Endodermal cell (in vitro differentiated cells): Measurements from ENCODE around the gene PTMA. TPM values are rescaled to one million over a fixed set of nuclear protein-coding genes. Genes with fewer than 3 reads are reported as not detected.

Experiments
- DNase-seq: peaks from one replicate; pipeline ENCODE4 v3.0.0-alpha.2; 2017
- H3K27ac ChIP-seq: 2 replicates; pipeline ENCODE4 v1.5.1; 2013; ENCODE audit warnings: mild to moderate bottlenecking, low read depth, low read length, moderate library complexity
- H3K27me3 ChIP-seq: 2 replicates; pipeline ENCODE4 v1.6.1; 2013; ENCODE audit warnings: mild to moderate bottlenecking, low read length, moderate library complexity; ENCODE audit not compliant: insufficient read depth, control insufficient read depth, poor library complexity, severe bottlenecking
- H3K36me3 ChIP-seq: 2 replicates; pipeline ENCODE4 v1.7.0; 2013; ENCODE audit warnings: mild to moderate bottlenecking, low read length, moderate library complexity; ENCODE audit not compliant: control insufficient read depth, insufficient read depth
- H3K4me1 ChIP-seq: one replicate; pipeline ENCODE4 v1.7.0; 2013; ENCODE audit warnings: low read length; ENCODE audit not compliant: control insufficient read depth, insufficient read depth
- H3K4me3 ChIP-seq: 2 replicates; pipeline ENCODE4 v1.5.1; 2013; ENCODE audit warnings: mild to moderate bottlenecking, low read length, moderate library complexity
- H3K9ac ChIP-seq: 2 replicates; pipeline ENCODE4 v1.6.1; 2013; ENCODE audit warnings: mild to moderate bottlenecking, low read length, moderate library complexity; ENCODE audit not compliant: poor library complexity, severe bottlenecking; ENCODE audit errors: extremely low read depth
- H3K9me3 ChIP-seq: 2 replicates; pipeline ENCODE4 v1.6.1; 2013; ENCODE audit warnings: mild to moderate bottlenecking, low read length, moderate library complexity; ENCODE audit not compliant: control insufficient read depth
- H3K27ac Mint-ChIP-seq: 2 replicates; pipeline ENCODE4 v1.8.0; 2020; ENCODE audit warnings: mixed read lengths
- H3K27me3 Mint-ChIP-seq: 2 replicates; pipeline ENCODE4 v1.8.0; 2021; ENCODE audit warnings: mild to moderate bottlenecking, mixed read lengths; ENCODE audit not compliant: insufficient read depth
- H3K36me3 Mint-ChIP-seq: 2 replicates; pipeline ENCODE4 v1.8.0; 2020; ENCODE audit warnings: low read depth, mixed read lengths
- H3K4me1 Mint-ChIP-seq: 2 replicates; pipeline ENCODE4 v1.8.0; 2020; ENCODE audit warnings: mixed read lengths
- H3K4me3 Mint-ChIP-seq: 2 replicates; pipeline ENCODE4 v1.8.0; 2020; ENCODE audit warnings: mild to moderate bottlenecking, moderate library complexity, mixed read lengths
- H3K9me3 Mint-ChIP-seq: 2 replicates; pipeline ENCODE4 v1.8.0; 2020; ENCODE audit warnings: mild to moderate bottlenecking, mixed read lengths
- CTCF ChIP-seq: fragments of 200-600 bp; sonication (generic); conservative IDR thresholded peaks from 2 replicates; pipeline ENCODE4 v1.5.0; 2021; ENCODE audit warnings: antibody characterized with exemption, mild to moderate bottlenecking
- WGBS, 2 experiments: methylation state at CpG; one replicate each; pipeline versions ENCODE4 v1.1.5 to v1.1.7; 2013; ENCODE audit warnings: missing lambda C conversion rate in 2 of 2, mixed read lengths in 1 of 2; ENCODE audit not compliant: insufficient coverage in 1 of 2, insufficient read length in 1 of 2; 5-methylcytosine and 5-hydroxymethylcytosine counted together
- total RNA-seq, 2 donors: library from RNA; stranded (reverse); fragmentation: NEBNext Ultra II Directional in 1 of 2; extraction: Animal tissue kit (Norgen Biotek cat#: 25700) in 1 of 2; gene quantifications; 2 replicates in 1 of 2; 3 replicates in 1 of 2; pipeline ENCODE4 v1.2.1, GENCODE V29; 2021

Gene PTMA
- total RNA-seq, 2 donors from 2014 or later, result 1,233 to 1,450 TPM

GRCh38 chr2:231666171-231667095 is 41.9 kb upstream of the PTMA start:
- 14 to 15% methylated on average over 7 to 32 of the region's 32 CpGs for WGBS, 2 experiments

GRCh38 chr2:231667096-231667427 is 41.3 kb upstream of the PTMA start:
- Histone ChIP-seq H3K4me3 (peak overlapping the region; percentile 73), H3K4me1 (peaks cover 3% of the 10 kb centered on the region), H3K9ac (peak overlapping the region; percentile 80), H3K9me3 (no peaks in the 10 kb centered on the region), H3K36me3 (no peaks in the 10 kb centered on the region), H3K27ac (peak overlapping the region; percentile 87), H3K27me3 (no peaks in the 10 kb centered on the region)
- Mint-ChIP-seq H3K4me1 (peaks cover 15% of the 10 kb centered on the region), H3K4me3 (peak overlapping the region; percentile 59), H3K36me3 (no peaks in the 10 kb centered on the region), H3K9me3 (peaks cover 5% of the 10 kb centered on the region), H3K27ac (peak overlapping the region; percentile 98), H3K27me3 (peaks cover 1% of the 10 kb centered on the region)
- TF ChIP-seq CTCF, result no peak
- no peak for DNase-seq
- 58 to 64% methylated on average over 10 to 11 of the region's 11 CpGs for WGBS, 2 experiments

More at GRCh38 chr2:231666171-231667095, 41.9 kb upstream of the PTMA start:
- peak overlapping the region; percentile 59 for H3K4me3 Mint-ChIP-seq
- Histone ChIP-seq H3K27me3 (no peaks in the 10 kb centered on the region), H3K9ac (peak overlapping the region; percentile 80), H3K4me1 (no peaks in the 10 kb centered on the region), H3K27ac (peak overlapping the region; percentile 87), H3K36me3 (no peaks in the 10 kb centered on the region), H3K4me3 (peak overlapping the region; percentile 73), H3K9me3 (no peaks in the 10 kb centered on the region)
- peaks cover 5% of the 10 kb centered on the region for H3K9me3 Mint-ChIP-seq
- H3K27me3 Mint-ChIP-seq, result peaks cover 2% of the 10 kb centered on the region
- DNase-seq, result peak; percentile 97
- TF ChIP-seq CTCF, result no peak
- H3K27ac Mint-ChIP-seq, result peak overlapping the region; percentile 98
- H3K4me1 Mint-ChIP-seq, result peaks cover 9% of the 10 kb centered on the region
- H3K36me3 Mint-ChIP-seq, result no peaks in the 10 kb centered on the region

DNA sequence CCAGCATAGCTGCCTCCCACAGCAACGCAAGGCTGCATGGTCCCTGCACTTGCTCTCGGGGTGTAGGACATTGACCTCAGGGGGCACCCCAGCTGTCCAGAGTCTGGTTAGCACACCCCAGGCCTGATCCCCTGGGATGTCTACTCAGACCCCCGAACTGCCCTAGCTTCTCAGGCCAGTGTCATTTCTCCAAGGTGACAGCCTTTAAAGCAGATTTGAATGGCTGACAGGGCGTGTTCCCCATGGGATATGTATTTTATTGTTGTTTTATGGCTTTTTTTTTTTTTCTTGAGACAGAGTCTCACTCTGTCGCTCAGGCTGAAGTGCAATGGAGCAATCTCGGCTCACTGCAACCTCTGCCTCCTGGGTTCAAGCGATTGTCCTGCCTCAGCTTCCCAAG is 40.8 kb upstream of the PTMA start:
- no peak overlapping the region for H3K9ac ChIP-seq
- no peak overlapping the region for H3K4me3 Mint-ChIP-seq
- H3K36me3 ChIP-seq, result no peaks in the 10 kb centered on the region
- peaks cover 5% of the 10 kb centered on the region for H3K9me3 Mint-ChIP-seq
- H3K36me3 Mint-ChIP-seq, result no peaks in the 10 kb centered on the region
- no peak for DNase-seq
- WGBS, 2 experiments, result 94 to 98% methylated on average over 6 to 7 of the region's 7 CpGs
- peak overlapping the region; percentile 98 for H3K27ac Mint-ChIP-seq
- no peak for TF ChIP-seq CTCF
- H3K27me3 ChIP-seq, result no peaks in the 10 kb centered on the region
- H3K4me1 ChIP-seq, result peaks cover 5% of the 10 kb centered on the region
- peaks cover 1% of the 10 kb centered on the region for H3K27me3 Mint-ChIP-seq
- no peak overlapping the region for H3K4me3 ChIP-seq
- no peak overlapping the region for H3K27ac ChIP-seq
- H3K9me3 ChIP-seq, result no peaks in the 10 kb centered on the region
- peaks cover 15% of the 10 kb centered on the region for H3K4me1 Mint-ChIP-seq
